Frontal cortex (tissue), 4 donors: Measurements from ENCODE around the gene ID1. TPM values are rescaled to one million over a fixed set of nuclear protein-coding genes. Genes with fewer than 3 reads are reported as not detected.
"Not testable (repeated sequence)": the region's sequence is repeated elsewhere in the genome, so short reads cannot be mapped to it uniquely, and the experiment has no call there.

Source experiments
- DNase-seq, 2 donors: peaks; one replicate each; pipeline ENCODE4 v3.0.0; 2012; ENCODE audit warnings: low spot score in 2 of 2
- FAIRE-seq: peaks from 2 replicates; lab custom pipeline; 2012; peaks lifted over from hg19 to GRCh38; lab: Jason Lieb, UNC
- total RNA-seq: library from RNA; depleted of rRNA; stranded (reverse); fragments of >200 nt; gene quantifications from one replicate; pipeline ENCODE4 v1.2.3, GENCODE V29; 2014
- donor health status: control.
- donor health status: control.
- donor health status: control.

ID1 gene
- total RNA-seq, 1 donor from 2014 or later, result 46.1 TPM

GRCh38 chr20:31595654-31596411 is 9.3 kb upstream of the ID1 start:
- DNase-seq, result no peak

GRCh38 chr20:31596412-31596715 is 8.7 kb upstream of the ID1 start:
- DNase-seq, FAIRE-seq: not testable (repeated sequence)

More at GRCh38 chr20:31595654-31596411, 9.3 kb upstream of the ID1 start:
- no peak for FAIRE-seq

GRCh38 chr20:31596831-31597480 is 8.1 kb upstream of the ID1 start:
- DNase-seq (no peak), FAIRE-seq (no peak)

- DNase-seq, result no peak
- no peak for FAIRE-seq
Measured at GRCh38 chr20:31597481-31597855, 7.6 kb upstream of the ID1 start.

- no peak for FAIRE-seq
Measured at GRCh38 chr20:31602431-31602778, 2.7 kb upstream of the ID1 start.

GRCh38 chr20:31602779-31603441 is 2.2 kb upstream of the ID1 start:
- DNase-seq (no peak), FAIRE-seq (no peak)

More at GRCh38 chr20:31602431-31602778, 2.7 kb upstream of the ID1 start:
- DNase-seq, result no peak

- no peak for FAIRE-seq
- DNase-seq, result peak; percentile 88 to 92
Measured at GRCh38 chr20:31603822-31604566, 1.1 kb upstream of the ID1 start.

GRCh38 chr20:31604567-31605030 is 490 bp upstream of the ID1 start:
- DNase-seq (no peak), FAIRE-seq (no peak)

GRCh38 chr20:31605902-31606803 is 1.1 kb downstream of the ID1 start:
- FAIRE-seq (no peak), DNase-seq (no peak)

GRCh38 chr20:31606804-31607639 is 1.9 kb downstream of the ID1 start:
- no peak for DNase-seq
- FAIRE-seq, result no peak

- DNase-seq (no peak), FAIRE-seq (no peak)
Measured at GRCh38 chr20:31607640-31608250, 2.7 kb downstream of the ID1 start.

- FAIRE-seq (no peak), DNase-seq (peak; percentile 61)
Measured at GRCh38 chr20:31608251-31608945, 3.3 kb downstream of the ID1 start.

- not testable (repeated sequence) for DNase-seq
Measured at GRCh38 chr20:31612271-31612640, 7.2 kb downstream of the ID1 start.

GRCh38 chr20:31615416-31615815 is 10.3 kb downstream of the ID1 start:
- FAIRE-seq (no peak), DNase-seq (no peak)

More at GRCh38 chr20:31612271-31612640, 7.2 kb downstream of the ID1 start:
- FAIRE-seq, result not testable (repeated sequence)

GRCh38 chr20:31617432-31618104 is 12.5 kb downstream of the ID1 start:
- DNase-seq (no peak), FAIRE-seq (no peak)

- DNase-seq (no peak), FAIRE-seq (no peak)
Measured at GRCh38 chr20:31620246-31620645, 15.2 kb downstream of the ID1 start.

GRCh38 chr20:31623123-31623505 is 18.0 kb downstream of the ID1 start:
- FAIRE-seq, DNase-seq: not testable (repeated sequence)
